K562 (cell line): ENCODE results near the gene HELZ2. TPM values are rescaled to one million over a fixed set of nuclear protein-coding genes. Genes with fewer than 3 reads are reported as not detected.

Source experiments
- ATAC-seq: fragments of 200-7000 bp; cut with Tn5 transposase; 3 replicates; pipeline ENCODE4 v1.9.1; 2020; ENCODE audit warnings: moderate library complexity
- BruUV-seq: library from RNA; stranded (reverse); fragments of 400-500 nt; replicated peaks from 2 replicates; lab custom pipeline; 2021; lab: Mats Ljungman, UMichigan
- CTCF ChIA-PET: fragments of 300-600 bp; formaldehyde crosslinking; extraction: SDS; loops from one replicate; lab custom pipeline; 2021; ENCODE audit warnings: low intra/inter-chr PET ratio; lab: Yijun Ruan, JAX
- POLR2A ChIA-PET: fragments of 300-600, 350-650 bp; sonication (Branson Sonifier 250); formaldehyde crosslinking; extraction: SDS; loops from one replicate; lab custom pipeline; 2021; ENCODE audit warnings: antibody characterized with exemption, inconsistent platforms; lab: Yijun Ruan, JAX
- DNase-seq, 4 experiments: peaks; one replicate each; pipeline versions ENCODE4 v3.0.0 to v3.0.0-alpha.2; 2011 to 2018; ENCODE audit warnings: low spot score in 3 of 4, mixed read lengths in 3 of 4; ENCODE audit errors: extremely low read depth in 1 of 4
- FAIRE-seq: peaks from 2 replicates; lab custom pipeline; 2011; peaks lifted over from hg19 to GRCh38; lab: Jason Lieb, UNC
- H2AFZ ChIP-seq: 2 replicates; pipeline ENCODE4 v1.6.0; 2011; ENCODE audit warnings: low read depth, low read length, control low read depth, inconsistent platforms
- H3K27ac ChIP-seq: fragments of 200-600 bp; 3 replicates; pipeline ENCODE4 v1.8.0; 2011; ENCODE audit warnings: low read depth, mild to moderate bottlenecking, control low read depth, inconsistent platforms, low read length, moderate library complexity, mixed read lengths; ENCODE audit errors: extremely low read depth
- H3K27me3 ChIP-seq, 2 experiments: fragments of 300-600 bp in 1 of 2; 2 replicates in 1 of 2; 3 replicates in 1 of 2; pipeline versions ENCODE4 v1.6.0 to v1.8.0; 2011; ENCODE audit warnings: inconsistent platforms in 2 of 2, low read length in 2 of 2, mild to moderate bottlenecking in 1 of 2, mixed read lengths in 1 of 2, moderate library complexity in 1 of 2; ENCODE audit not compliant: control insufficient read depth in 2 of 2, insufficient read depth in 2 of 2
- H3K36me3 ChIP-seq: fragments of 300-600 bp; 3 replicates; pipeline ENCODE4 v1.8.0; 2011; ENCODE audit warnings: mild to moderate bottlenecking, low read length, inconsistent platforms; ENCODE audit not compliant: control insufficient read depth, insufficient read depth
- H3K4me1 ChIP-seq, 2 experiments: fragments of 200-600 bp in 1 of 2; replicated peaks in 1 of 2; 2 replicates in 1 of 2; 3 replicates in 1 of 2; pipeline versions ENCODE4 v1.5.1 to v1.8.0; 2011; ENCODE audit warnings: inconsistent platforms in 2 of 2, low read length in 2 of 2, mild to moderate bottlenecking in 1 of 2, mixed read lengths in 1 of 2, moderate library complexity in 1 of 2; ENCODE audit not compliant: control insufficient read depth in 2 of 2, insufficient read depth in 2 of 2
- H3K4me2 ChIP-seq: 2 replicates; pipeline ENCODE4 v1.6.1; 2011; ENCODE audit warnings: low read length, control low read depth, inconsistent platforms, mixed read lengths; ENCODE audit not compliant: insufficient read depth
- H3K4me3 ChIP-seq: fragments of 200-600 bp; sonication (generic), shearing (Covaris generic); 2 replicates; pipeline ENCODE4 v1.5.1; 2016; ENCODE audit warnings: control low read depth, inconsistent platforms
- H3K79me2 ChIP-seq: fragments of 200-600 bp; 3 replicates; pipeline ENCODE4 v1.8.0; 2011; ENCODE audit warnings: low read length, inconsistent platforms; ENCODE audit not compliant: control insufficient read depth, insufficient read depth
- H3K9ac ChIP-seq, 2 experiments: 2 replicates each; pipeline versions ENCODE4 v1.6.0 to v1.6.1; 2011; ENCODE audit warnings: low read depth in 2 of 2, low read length in 2 of 2, control low read depth in 1 of 2, inconsistent platforms in 1 of 2, mild to moderate bottlenecking in 1 of 2, mixed read lengths in 1 of 2; ENCODE audit not compliant: insufficient read depth in 1 of 2
- H3K9me1 ChIP-seq: one replicate; pipeline ENCODE4 v1.6.0; 2011; ENCODE audit warnings: inconsistent platforms, mild to moderate bottlenecking, low read length, moderate library complexity; ENCODE audit not compliant: control insufficient read depth, insufficient read depth
- H3K9me3 ChIP-seq: replicated peaks from 2 replicates; pipeline ENCODE4 v1.5.1; 2011; ENCODE audit warnings: low read depth, low read length, inconsistent platforms; ENCODE audit not compliant: control insufficient read depth, insufficient read depth
- H4K20me1 ChIP-seq: replicated peaks from 2 replicates; pipeline ENCODE4 v1.6.1; 2011; ENCODE audit warnings: low read length, inconsistent platforms, mixed read lengths; ENCODE audit not compliant: control insufficient read depth, insufficient read depth
- HEY1 ChIP-seq: fragments of 250-450 bp; sonication (Bioruptor Pico); IDR thresholded peaks from 2 replicates; pipeline ENCODE4 v1.5.0; 2020; ENCODE audit warnings: mild to moderate bottlenecking, moderate library complexity, borderline replicate concordance
- KLF1 ChIP-seq: fragments of 450-650 bp; IDR thresholded peaks from 2 replicates; pipeline ENCODE4 v1.6.1; 2016; ENCODE audit warnings: missing genetic modification characterization, missing compliant biosample characterization
- MAFG ChIP-seq: fragments of 450-650 bp; conservative IDR thresholded peaks from 2 replicates; pipeline ENCODE4 v1.6.1; 2016; ENCODE audit warnings: missing genetic modification characterization, missing compliant biosample characterization
- PCBP1 ChIP-seq: fragments of 200-400 bp; formaldehyde crosslinking; IDR thresholded peaks from 2 replicates; pipeline ENCODE4 v1.6.1; 2018; ENCODE audit warnings: mild to moderate bottlenecking, low read depth, low read length; ENCODE audit not compliant: poor library complexity, severe bottlenecking
- SOX6 ChIP-seq: fragments of 450-650 bp; IDR thresholded peaks from 2 replicates; pipeline ENCODE4 v1.6.1; 2014; ENCODE audit warnings: mild to moderate bottlenecking
- WGBS: fragments of 100-300 bp; shearing (Covaris generic); methylation state at CpG from one replicate; pipeline ENCODE4 v1.1.6; 2016; ENCODE audit warnings: low coverage, mixed read lengths; ENCODE audit not compliant: insufficient coverage; ENCODE audit errors: missing lambda C conversion rate; 5-methylcytosine and 5-hydroxymethylcytosine counted together
- in situ Hi-C: fragments of 300-500 bp; cut with MboI; formaldehyde crosslinking; loops from 4 replicates; pipeline ENCODE4 v1.15.0; 2018; ENCODE audit warnings: inconsistent platforms, mixed read lengths
- intact Hi-C: fragments of 100-400 bp; cut with micrococcal nuclease; formaldehyde crosslinking; loops from 2 replicates; pipeline ENCODE4 v1.14.2; 2022
- polyA plus RNA-seq, 8 experiments: library from polyadenylated mRNA; depleted of rRNA in 4 of 8; stranded (reverse) in 5 of 8; unstranded in 3 of 8; fragments of >200 nt; fragmentation: Nextera tagmentation in 2 of 8; fragmentation: Illumina TruSeq in 1 of 8; extraction: Ambion mirVana in 2 of 8; extraction: Trizol in 1 of 8; gene quantifications; 2 replicates each; pipeline versions ENCODE4 v1.2.1 to v1.2.3, GENCODE V29; 2011 to 2014; ENCODE audit warnings: inconsistent platforms in 1 of 8, missing spikeins in 1 of 8
- total RNA-seq, 7 experiments: library from RNA; depleted of rRNA in 6 of 7; stranded (reverse); fragments of >200 nt in 6 of 7; fragmentation: Illumina TruSeq in 2 of 7; extraction: Trizol in 2 of 7; gene quantifications; 2 replicates each; pipeline versions ENCODE4 v1.2.1 to v1.2.3, GENCODE V29; 2011 to 2021; ENCODE audit warnings: low replicate concordance in 1 of 7
- TF ChIP-seq, protein P1 (sequence below), 2 experiments: fragments of 450-650 bp; IDR thresholded peaks; 2 replicates each; pipeline ENCODE4 v1.6.1; 2016; ENCODE audit warnings: mild to moderate bottlenecking in 2 of 2, borderline replicate concordance in 1 of 2, low read depth in 1 of 2, moderate library complexity in 1 of 2

The HELZ2 gene
- total and polyA plus RNA-seq, 9 of the 15 experiments (the other 6 are each of a cell fraction or from before 2014, with no cell fraction given) = 0.03 to 7.8 (median 2.9) TPM; not detected in 1

DNA sequence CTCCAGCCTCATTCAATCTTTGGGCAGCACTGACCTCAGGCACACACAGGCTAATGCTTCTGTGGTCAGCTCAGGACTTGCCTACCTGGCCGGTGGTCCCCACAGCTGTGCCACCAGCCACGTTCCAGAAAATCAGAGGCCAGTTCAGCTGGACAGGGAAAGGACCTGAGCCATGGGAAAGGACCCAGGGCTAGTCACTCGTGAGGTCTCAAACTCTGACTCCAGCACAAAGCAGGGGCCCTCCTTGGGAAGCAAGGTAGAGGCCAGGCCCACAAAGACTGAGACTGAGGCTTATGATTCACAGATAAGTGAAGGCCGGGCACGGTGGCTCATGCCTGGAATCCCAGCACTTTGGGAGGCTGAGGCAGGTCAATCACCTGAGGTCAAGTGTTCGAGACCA lies 22.4 kb upstream of the HELZ2 start:
- H3K27me3 ChIP-seq = no peaks in the 10 kb centered on the region
- H3K4me1 ChIP-seq = peaks cover 0 to 10% of the 10 kb centered on the region in 2 experiments; a peak in 2 of 5 replicates
- no peak overlapping the region for H3K4me3 ChIP-seq
- H3K79me2 ChIP-seq = no peaks in the 10 kb centered on the region
- ChIA-PET POLR2A (interaction anchor here (0.5 to 0.6 kb wide), 2 partner anchors 14 to 22 kb away, joined by 3 read pairs; no protein-coding TSS in a partner anchor), CTCF (no interaction called here)
- no peaks in the 10 kb centered on the region for H3K9me3 ChIP-seq
- DNase-seq (no peak), FAIRE-seq (no peak), ATAC-seq (no peak)
- H3K9ac ChIP-seq = peak overlapping the region in 1 of 2 experiments; percentile 7; a peak in 1 of 4 replicates
- in situ Hi-C loops (no loop called here), intact Hi-C loops (no loop called here)
- no peaks in the 10 kb centered on the region for H4K20me1 ChIP-seq
- no TSS peak for BruUV-seq
- H3K9me1 ChIP-seq = peaks cover 9% of the 10 kb centered on the region
- no peak overlapping the region for H2AFZ ChIP-seq
- no peak overlapping the region for H3K4me2 ChIP-seq
- TF ChIP-seq PCBP1 (no peak), SOX6 (no peak), MAFG (tag) (no peak), KLF1 (no peak), HEY1 (no peak)
- H3K36me3 ChIP-seq = peaks cover 51% of the 10 kb centered on the region; the same call in 2 of the 3 replicates
- H3K27ac ChIP-seq = no peak overlapping the region
- WGBS = 67% methylated on average over 6 of the region's 6 CpGs

DNA sequence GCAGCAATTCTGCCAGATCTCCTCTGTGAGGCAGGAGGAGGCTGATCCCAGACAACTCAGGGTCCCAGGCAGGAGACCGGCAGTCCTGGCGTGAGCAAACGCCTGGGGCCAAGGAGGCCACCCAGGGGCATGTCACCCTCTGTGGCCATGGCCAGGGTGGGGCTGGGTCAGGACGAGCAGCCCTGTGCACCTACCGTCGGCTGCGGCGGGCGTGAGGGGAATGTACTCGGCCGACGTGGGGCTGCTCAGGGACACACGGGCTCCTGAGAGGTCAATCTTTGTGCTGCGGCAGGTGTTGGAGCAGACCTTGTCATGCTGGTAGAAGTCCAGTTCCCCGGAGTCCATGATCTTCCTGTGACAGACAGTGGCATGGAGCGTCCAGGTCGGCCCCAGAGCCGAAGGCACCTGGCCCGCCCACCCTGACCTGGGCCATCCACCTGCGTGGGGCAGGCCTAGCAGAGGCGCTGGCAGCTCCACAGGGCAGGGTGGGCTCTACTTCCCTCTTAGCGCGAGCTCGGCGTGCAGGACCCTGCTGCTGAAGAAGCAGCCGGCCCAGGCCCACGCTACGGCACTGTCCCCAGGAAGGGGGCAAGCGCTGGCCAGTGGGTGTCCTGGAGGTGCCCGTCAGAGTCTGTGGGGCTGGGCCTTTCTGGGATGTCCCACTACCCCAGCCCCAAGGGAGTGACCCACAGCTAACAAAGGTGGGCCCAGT lies 21.5 kb upstream of the HELZ2 start:
- Histone ChIP-seq H3K79me2 (no peaks in the 10 kb centered on the region), H3K9ac (peak overlapping the region in 1 of 2 experiments; percentile 45; a peak in 2 of 4 replicates), H3K4me2 (no peak overlapping the region), H3K9me3 (no peaks in the 10 kb centered on the region), H2AFZ (no peak overlapping the region), H3K36me3 (peaks cover 49% of the 10 kb centered on the region; the same call in 2 of the 3 replicates), H4K20me1 (no peaks in the 10 kb centered on the region), H3K27ac (no peak overlapping the region), H3K4me3 (no peak overlapping the region), H3K27me3 (no peaks in the 10 kb centered on the region), H3K9me1 (peaks cover 9% of the 10 kb centered on the region), H3K4me1 (peaks cover 0 to 10% of the 10 kb centered on the region in 2 experiments; a peak in 2 of 5 replicates)
- CTCF ChIA-PET = no interaction called here
- WGBS = 85% methylated on average over 25 of the region's 30 CpGs
- DNase-seq (no peak), ATAC-seq (no peak), FAIRE-seq (no peak)
- POLR2A ChIA-PET = interaction anchor here (0.5 to 1.2 kb wide), 3 partner anchors 11 to 23 kb away, joined by 3 to 4 read pairs (median 3); no protein-coding TSS in a partner anchor
- intact Hi-C loops = no loop called here
- in situ Hi-C loops = no loop called here
- BruUV-seq = no TSS peak
- TF ChIP-seq, protein P1, sequence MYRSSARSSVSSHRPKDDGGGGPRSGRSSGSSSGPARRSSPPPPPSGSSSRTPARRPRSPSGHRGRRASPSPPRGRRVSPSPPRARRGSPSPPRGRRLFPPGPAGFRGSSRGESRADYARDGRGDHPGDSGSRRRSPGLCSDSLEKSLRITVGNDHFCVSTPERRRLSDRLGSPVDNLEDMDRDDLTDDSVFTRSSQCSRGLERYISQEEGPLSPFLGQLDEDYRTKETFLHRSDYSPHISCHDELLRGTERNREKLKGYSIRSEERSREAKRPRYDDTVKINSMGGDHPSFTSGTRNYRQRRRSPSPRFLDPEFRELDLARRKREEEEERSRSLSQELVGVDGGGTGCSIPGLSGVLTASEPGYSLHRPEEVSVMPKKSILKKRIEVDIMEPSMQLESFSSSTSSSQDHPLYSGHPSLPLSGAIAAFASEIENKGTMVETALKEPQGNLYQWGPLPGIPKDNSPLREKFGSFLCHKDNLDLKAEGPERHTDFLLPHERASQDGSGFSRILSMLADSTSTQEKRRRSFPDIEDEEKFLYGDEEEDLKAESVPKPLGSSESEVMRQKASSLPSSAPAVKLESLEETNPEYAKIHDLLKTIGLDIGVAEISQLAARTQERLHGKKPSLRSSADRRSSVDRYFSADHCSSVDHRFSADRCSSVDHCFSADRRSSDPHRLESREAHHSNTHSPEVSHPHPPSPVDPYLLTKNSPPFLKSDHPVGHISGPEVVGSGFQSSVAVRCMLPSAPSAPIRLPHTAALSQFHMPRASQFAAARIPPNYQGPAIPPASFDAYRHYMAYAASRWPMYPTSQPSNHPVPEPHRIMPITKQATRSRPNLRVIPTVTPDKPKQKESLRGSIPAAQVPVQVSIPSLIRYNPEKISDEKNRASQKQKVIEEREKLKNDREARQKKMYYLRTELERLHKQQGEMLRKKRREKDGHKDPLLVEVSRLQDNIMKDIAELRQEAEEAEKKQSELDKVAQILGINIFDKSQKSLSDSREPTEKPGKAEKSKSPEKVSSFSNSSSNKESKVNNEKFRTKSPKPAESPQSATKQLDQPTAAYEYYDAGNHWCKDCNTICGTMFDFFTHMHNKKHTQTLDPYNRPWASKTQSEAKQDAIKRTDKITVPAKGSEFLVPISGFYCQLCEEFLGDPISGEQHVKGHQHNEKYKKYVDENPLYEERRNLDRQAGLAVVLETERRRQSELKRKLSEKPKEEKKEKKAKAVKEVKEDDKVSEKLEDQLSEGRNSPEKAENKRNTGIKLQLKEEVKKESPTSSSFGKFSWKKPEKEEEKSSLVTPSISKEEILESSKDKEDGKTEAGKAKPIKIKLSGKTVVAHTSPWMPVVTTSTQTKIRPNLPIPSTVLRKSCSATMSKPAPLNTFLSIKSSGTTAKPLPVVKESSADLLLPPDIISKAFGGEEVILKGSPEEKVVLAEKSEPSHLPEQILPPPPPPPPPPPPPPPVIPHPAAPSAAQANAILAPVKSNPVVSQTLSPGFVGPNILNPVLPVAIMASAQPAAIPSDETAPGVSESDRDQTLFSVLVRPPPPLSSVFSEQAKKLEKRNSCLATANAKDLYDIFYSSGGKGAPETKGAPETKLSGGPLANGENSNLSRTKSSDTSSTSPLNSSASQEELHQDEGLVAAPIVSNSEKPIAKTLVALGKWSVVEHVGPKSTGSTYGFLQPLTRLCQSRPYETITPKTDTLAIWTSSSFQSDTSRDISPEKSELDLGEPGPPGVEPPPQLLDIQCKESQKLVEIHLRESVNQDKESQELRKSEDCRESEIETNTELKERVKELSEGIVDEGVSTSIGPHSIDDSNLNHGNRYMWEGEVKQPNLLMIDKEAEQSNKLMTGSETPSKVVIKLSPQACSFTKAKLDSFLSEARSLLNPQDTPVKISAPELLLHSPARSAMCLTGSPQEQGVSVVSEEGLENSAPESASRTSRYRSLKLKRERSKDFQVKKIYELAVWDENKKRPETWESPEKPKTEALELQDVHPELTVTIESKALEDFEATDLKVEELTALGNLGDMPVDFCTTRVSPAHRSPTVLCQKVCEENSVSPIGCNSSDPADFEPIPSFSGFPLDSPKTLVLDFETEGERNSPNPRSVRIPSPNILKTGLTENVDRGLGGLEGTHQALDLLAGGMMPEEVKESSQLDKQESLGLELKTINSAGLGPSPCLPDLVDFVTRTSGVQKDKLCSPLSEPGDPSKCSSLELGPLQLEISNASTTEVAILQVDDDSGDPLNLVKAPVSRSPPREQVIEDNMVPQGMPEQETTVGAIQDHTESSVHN (IDR thresholded peaks at IDR 0.05; ENCODE audit: borderline replicate concordance in 1 of 2, low read depth in 1 of 2) = no peak
